Mammary epithelial cell (primary cell): Measurements from ENCODE around the gene SOX15.

Source experiments
- CTCF ChIP-seq, 2 donors: IDR thresholded peaks in 1 of 2; conservative IDR thresholded peaks in 1 of 2; 2 replicates each; pipeline ENCODE4 v1.5.1; 2011 to 2012; ENCODE audit warnings: inconsistent platforms in 2 of 2, low read length in 2 of 2, mild to moderate bottlenecking in 2 of 2, control low read depth in 1 of 2, low read depth in 1 of 2; ENCODE audit not compliant: insufficient read depth in 1 of 2; ENCODE audit errors: extremely low read depth in 1 of 2
- EZH2 ChIP-seq: IDR thresholded peaks from 2 replicates; pipeline ENCODE4 v1.6.1; 2012; ENCODE audit warnings: low read length, inconsistent platforms, borderline replicate concordance

DNA sequence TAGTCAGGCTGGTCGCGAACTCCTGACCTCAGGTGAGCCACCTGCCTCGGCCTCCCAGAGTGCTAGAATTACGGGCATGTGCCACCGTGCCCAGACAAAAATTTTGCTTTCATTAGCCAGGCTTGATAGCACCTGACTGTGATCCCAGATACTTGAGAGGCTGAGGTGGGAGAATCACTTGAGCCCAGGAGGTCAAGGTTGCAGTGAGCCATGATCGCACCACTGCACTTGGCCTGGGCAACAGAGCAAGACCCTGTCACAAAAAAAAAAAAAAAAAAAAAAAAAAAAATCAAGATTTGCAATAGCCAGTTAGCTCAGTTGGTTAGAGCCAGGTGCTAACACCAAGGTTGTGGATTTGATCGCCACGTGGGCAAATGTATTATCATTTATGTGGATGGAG, 30.9 kb upstream of the SOX15 start:
- no peak for TF ChIP-seq CTCF (conservative IDR thresholded peaks at IDR 0.05 in 1 of 2, IDR thresholded peaks at IDR 0.05 in 1 of 2; ENCODE audit: extremely low read depth in 1 of 2, insufficient read depth in 1 of 2, low read depth in 1 of 2, low read length in 2 of 2)
- TF ChIP-seq EZH2, result no peak
